ENCODE measurements around the gene C5orf46. TPM values are rescaled to one million over a fixed set of nuclear protein-coding genes. Genes with fewer than 3 reads are reported as not detected.
A peak's percentile ranks its signal among the peaks of the same experiment; 100 is the strongest.

C5orf46 gene
- total and polyA plus RNA-seq, 8 donors: 0.47 to 2.3 (median 1.8) TPM; not detected in 5

DNA sequence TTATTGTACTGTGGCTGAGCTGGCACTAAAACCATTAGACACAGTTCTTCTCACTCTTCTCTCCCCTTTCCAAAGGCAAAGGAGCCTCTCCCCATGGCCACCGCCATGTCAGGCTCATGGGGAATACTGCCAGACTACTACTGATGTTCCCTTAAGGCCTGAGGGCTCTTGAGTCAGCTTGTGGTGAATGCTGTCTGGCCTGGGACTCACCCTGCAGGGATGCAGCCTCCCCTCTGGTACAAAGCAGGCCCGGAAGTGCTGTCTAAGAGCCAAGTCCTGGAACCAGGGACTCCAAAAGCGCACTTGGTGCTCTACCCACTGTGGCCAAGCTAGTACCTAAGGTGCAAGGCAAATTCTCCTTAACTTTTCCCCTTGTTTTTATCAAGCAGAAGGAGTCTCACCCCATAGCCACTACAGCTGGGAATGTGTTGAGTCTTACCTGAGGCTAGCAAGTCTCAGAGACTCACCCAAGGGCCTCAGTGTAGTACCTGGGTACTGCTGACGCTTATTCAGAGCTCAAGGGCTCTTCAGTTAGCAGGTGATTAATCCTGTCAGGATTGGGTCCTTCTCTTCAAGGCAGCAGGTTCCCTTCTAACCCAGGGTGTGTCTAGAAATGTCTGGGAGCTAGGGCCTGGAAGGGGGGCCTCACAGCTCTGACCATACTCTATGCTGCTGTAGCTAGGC lies 33.2 kb upstream of the C5orf46 start:
- WGBS, 2 donors: 91 to 93% methylated on average over 4 of the region's 4 CpGs
- H3K27ac ChIP-seq: no peak overlapping the region
- TF ChIP-seq, protein P1, sequence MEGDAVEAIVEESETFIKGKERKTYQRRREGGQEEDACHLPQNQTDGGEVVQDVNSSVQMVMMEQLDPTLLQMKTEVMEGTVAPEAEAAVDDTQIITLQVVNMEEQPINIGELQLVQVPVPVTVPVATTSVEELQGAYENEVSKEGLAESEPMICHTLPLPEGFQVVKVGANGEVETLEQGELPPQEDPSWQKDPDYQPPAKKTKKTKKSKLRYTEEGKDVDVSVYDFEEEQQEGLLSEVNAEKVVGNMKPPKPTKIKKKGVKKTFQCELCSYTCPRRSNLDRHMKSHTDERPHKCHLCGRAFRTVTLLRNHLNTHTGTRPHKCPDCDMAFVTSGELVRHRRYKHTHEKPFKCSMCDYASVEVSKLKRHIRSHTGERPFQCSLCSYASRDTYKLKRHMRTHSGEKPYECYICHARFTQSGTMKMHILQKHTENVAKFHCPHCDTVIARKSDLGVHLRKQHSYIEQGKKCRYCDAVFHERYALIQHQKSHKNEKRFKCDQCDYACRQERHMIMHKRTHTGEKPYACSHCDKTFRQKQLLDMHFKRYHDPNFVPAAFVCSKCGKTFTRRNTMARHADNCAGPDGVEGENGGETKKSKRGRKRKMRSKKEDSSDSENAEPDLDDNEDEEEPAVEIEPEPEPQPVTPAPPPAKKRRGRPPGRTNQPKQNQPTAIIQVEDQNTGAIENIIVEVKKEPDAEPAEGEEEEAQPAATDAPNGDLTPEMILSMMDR (IDR thresholded peaks at IDR 0.05): no peak
- H3K9me3 ChIP-seq: no peaks in the 10 kb centered on the region
- no peaks in the 10 kb centered on the region for H3K36me3 ChIP-seq
- DNase-seq (no peak), FAIRE-seq (no peak), ATAC-seq (no peak)
- intact Hi-C loops (cut with DNase I): loop anchor here in 1 of 3 donors (10.0 kb wide), 1 partner anchor 315 kb away; no protein-coding TSS in a partner anchor
- no peaks in the 10 kb centered on the region for H3K27me3 ChIP-seq
- no peak overlapping the region for H3K4me3 ChIP-seq
- H3K4me1 ChIP-seq: no peaks in the 10 kb centered on the region

DNA sequence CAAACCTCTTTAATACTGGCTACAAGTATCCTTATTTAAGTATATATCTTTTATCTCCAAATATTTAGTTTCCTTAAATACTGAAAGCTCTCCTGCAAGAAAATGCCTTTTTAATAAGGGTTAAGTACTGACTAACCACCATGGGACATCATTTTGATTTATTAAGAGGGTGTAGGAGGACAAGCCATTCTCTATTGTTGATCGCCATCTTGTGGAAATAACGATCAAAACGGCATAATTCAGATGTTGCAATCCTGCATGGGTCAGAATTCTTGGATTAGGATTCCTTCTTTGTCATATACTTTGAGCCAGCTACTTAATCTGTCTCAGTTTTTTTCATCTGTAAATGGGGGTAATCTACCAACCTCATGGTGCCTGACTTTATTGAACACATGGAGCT lies 28.7 kb upstream of the C5orf46 start:
- H3K4me1 ChIP-seq: no peaks in the 10 kb centered on the region
- no peak overlapping the region for H3K4me3 ChIP-seq
- ATAC-seq (peak; percentile 79 to 98 (median 95)), FAIRE-seq (no peak), DNase-seq (peak in 2 of 6 donors; percentile 7 to 36)
- H3K27me3 ChIP-seq: no peaks in the 10 kb centered on the region
- 0% methylated on average over 3 of the region's 3 CpGs for WGBS, 2 donors
- H3K9me3 ChIP-seq: no peaks in the 10 kb centered on the region
- TF ChIP-seq, protein P1 (IDR thresholded peaks at IDR 0.05): peak in 3 of 4 donors; percentile 15 to 32 (median 32)
- no peak overlapping the region for H3K27ac ChIP-seq
- no peaks in the 10 kb centered on the region for H3K36me3 ChIP-seq
- intact Hi-C loops (cut with DNase I): loop anchor here in 1 of 3 donors (10.0 kb wide), 1 partner anchor 310 kb away; no protein-coding TSS in a partner anchor

DNA sequence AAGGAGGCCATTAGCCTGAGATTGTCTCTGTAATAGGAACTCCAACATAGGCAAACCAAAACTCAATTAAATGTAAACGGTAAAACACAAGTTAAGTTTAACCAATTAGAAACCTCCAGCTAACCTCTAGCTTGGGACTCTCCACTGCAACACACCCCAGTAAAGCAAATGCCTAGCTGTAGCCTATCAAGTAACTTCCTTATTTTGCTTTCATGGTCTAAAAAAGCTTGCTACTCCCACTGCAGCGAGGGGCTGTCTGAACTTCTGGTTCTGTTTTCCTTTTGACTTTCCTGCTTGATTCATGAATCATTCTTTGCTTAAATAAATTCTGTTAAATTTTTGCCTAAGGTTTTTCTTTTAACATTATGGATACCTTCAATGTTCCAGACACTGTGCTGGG lies 24.4 kb upstream of the C5orf46 start:
- Histone ChIP-seq H3K27ac (no peak overlapping the region), H3K27me3 (no peaks in the 10 kb centered on the region), H3K4me3 (no peak overlapping the region), H3K9me3 (no peaks in the 10 kb centered on the region), H3K4me1 (no peaks in the 10 kb centered on the region), H3K36me3 (no peaks in the 10 kb centered on the region)
- no peak for FAIRE-seq
- ATAC-seq: peak in 1 of 4 donors; percentile 64
- 67 to 80% methylated on average over 2 of the region's 2 CpGs for WGBS, 2 donors
- intact Hi-C loops (cut with DNase I): loop anchor here in 1 of 3 donors (5.0 to 10.0 kb wide), 2 partner anchors 43 to 306 kb away; no protein-coding TSS in a partner anchor
- DNase-seq: no peak
- TF ChIP-seq, protein P1 (IDR thresholded peaks at IDR 0.05): no peak

DNA sequence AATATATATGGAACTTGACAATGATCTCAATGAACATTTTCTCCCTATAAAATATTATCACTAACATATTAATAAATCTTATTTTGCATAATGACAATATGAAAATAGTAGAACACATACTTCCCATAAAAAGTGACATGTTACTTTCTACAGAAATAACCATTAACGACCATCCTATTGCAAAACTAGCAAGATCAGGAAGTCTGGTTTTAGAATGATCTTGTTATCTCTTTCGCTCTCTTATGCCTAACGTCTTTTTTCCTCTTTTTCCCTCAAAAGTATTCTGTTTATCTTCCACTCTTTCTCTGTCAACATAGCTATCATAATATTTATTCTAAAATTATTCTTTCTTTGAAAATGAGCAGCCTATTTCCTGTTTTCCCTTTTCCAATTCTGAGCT lies 21.6 kb upstream of the C5orf46 start:
- no peaks in the 10 kb centered on the region for H3K4me1 ChIP-seq
- FAIRE-seq: no peak
- H3K4me3 ChIP-seq: no peak overlapping the region
- intact Hi-C loops (cut with DNase I): no loop called here
- H3K36me3 ChIP-seq: no peaks in the 10 kb centered on the region
- TF ChIP-seq, protein P1 (IDR thresholded peaks at IDR 0.05): no peak
- no peak for DNase-seq
- no peaks in the 10 kb centered on the region for H3K9me3 ChIP-seq
- no peaks in the 10 kb centered on the region for H3K27me3 ChIP-seq
- no peak overlapping the region for H3K27ac ChIP-seq
- ATAC-seq: no peak
- 61 to 62% methylated on average over 3 of the region's 3 CpGs for WGBS, 2 donors

DNA sequence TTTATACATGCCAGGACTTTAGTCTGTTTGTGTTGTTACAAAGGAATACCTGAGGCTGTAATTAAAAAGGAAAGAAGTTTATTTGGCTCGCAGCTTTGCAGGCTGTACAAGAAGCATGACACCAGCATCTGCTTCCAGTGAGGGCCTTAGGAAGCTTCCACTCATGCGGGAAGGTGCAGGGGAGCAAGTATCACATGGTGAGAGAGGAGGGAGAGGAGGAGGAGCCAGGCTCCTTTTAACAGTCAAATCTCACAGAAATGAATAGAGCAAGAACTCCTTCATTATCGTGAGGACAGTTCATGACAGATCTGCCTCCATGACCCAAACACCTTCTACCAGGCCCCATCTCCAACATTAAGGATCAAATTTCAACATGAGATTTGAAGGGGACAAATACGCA lies 18.7 kb upstream of the C5orf46 start:
- ATAC-seq: no peak
- H3K27ac ChIP-seq: no peak overlapping the region
- WGBS, 2 donors: 83 to 85% methylated on average over 4 of the region's 4 CpGs
- no peak overlapping the region for H3K4me3 ChIP-seq
- no peaks in the 10 kb centered on the region for H3K36me3 ChIP-seq
- TF ChIP-seq, protein P1 (IDR thresholded peaks at IDR 0.05): no peak
- H3K4me1 ChIP-seq: no peaks in the 10 kb centered on the region
- FAIRE-seq: no peak
- no peaks in the 10 kb centered on the region for H3K9me3 ChIP-seq
- intact Hi-C loops (cut with DNase I): no loop called here
- no peak for DNase-seq
- H3K27me3 ChIP-seq: no peaks in the 10 kb centered on the region

Data from pancreas (tissue), 10 donors.